K562 (cell line): ENCODE measurements around the gene HPCAL1.

ENCODE experiments used
- DACH1 ChIP-seq: fragments of 450-650 bp; IDR thresholded peaks from 2 replicates; pipeline ENCODE4 v1.6.1; 2018; ENCODE audit not compliant: partially characterized antibody
- PHF21A ChIP-seq: fragments of 450-650 bp; IDR thresholded peaks from 2 replicates; pipeline ENCODE4 v1.6.1; 2017; ENCODE audit warnings: low read depth, borderline replicate concordance
- RAD51 ChIP-seq: fragments of 450-650 bp; IDR thresholded peaks from 2 replicates; pipeline ENCODE4 v1.7.1; 2016; ENCODE audit warnings: low read depth, mild to moderate bottlenecking, borderline replicate concordance
- YY1 ChIP-seq, 3 experiments: IDR thresholded peaks; 2 replicates each; pipeline ENCODE4 v1.6.1; 2011; ENCODE audit warnings: low read length in 2 of 3, mild to moderate bottlenecking in 2 of 3, moderate library complexity in 2 of 3, borderline replicate concordance in 1 of 3, control low read depth in 1 of 3, low read depth in 1 of 3; ENCODE audit not compliant: insufficient read depth in 3 of 3, insufficient replicate concordance in 2 of 3, control insufficient read depth in 1 of 3, insufficient read length in 1 of 3; ENCODE audit errors: extremely low read depth in 1 of 3
- ZNF584 ChIP-seq: fragments of 200-800 bp; sonication (Bioruptor generic); IDR thresholded peaks from 2 replicates; pipeline ENCODE4 v1.6.1; 2016; ENCODE audit warnings: low read depth, mild to moderate bottlenecking, missing genetic modification characterization, missing compliant biosample characterization
- ZNF79 ChIP-seq: fragments of 250-450 bp; sonication (Bioruptor Pico); IDR thresholded peaks from 2 replicates; pipeline ENCODE4 v1.4.0; 2020; ENCODE audit warnings: low read depth, mild to moderate bottlenecking, moderate library complexity

DNA sequence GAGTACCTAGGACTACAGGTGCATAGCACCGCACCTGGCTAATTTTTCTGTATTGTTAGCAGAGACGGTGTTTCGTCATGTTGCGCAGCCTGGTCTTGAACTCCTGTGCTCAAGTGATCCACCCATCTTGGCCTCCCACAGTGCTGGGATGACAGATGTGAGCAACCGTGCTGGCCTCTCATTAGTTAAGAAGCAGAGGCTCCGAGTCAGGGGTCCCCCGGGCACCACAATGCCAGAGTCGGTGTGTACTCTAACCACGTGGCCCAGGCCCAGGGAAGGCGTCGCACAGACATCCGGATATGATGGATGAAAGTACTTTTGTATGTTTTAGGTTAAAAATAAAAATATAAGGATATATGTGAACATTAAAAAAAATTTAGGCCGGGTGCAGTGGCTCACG, 28.3 kb upstream of the HPCAL1 start:
- no peak for TF ChIP-seq RAD51
- TF ChIP-seq ZNF584 = no peak
- no peak for TF ChIP-seq PHF21A
- no peak for TF ChIP-seq DACH1
- no peak for TF ChIP-seq ZNF79 (CRISPR knock-in tag)
- TF ChIP-seq YY1 (IDR thresholded peaks at IDR 0.05; ENCODE audit: borderline replicate concordance in 1 of 3, control insufficient read depth in 1 of 3, extremely low read depth in 1 of 3, insufficient read depth in 3 of 3, insufficient read length in 1 of 3, insufficient replicate concordance in 2 of 3, low read depth in 1 of 3, low read length in 2 of 3) = no peak
